ENCODE results near the gene B4GALNT2. TPM values are rescaled to one million over a fixed set of nuclear protein-coding genes. Genes with fewer than 3 reads are reported as not detected.
"Not testable (repeated sequence)": the region's sequence is repeated elsewhere in the genome, so short reads cannot be mapped to it uniquely, and the experiment has no call there.

The B4GALNT2 gene
- total RNA-seq, 1 experiment from 2014 or later, result 0.05 TPM

DNA sequence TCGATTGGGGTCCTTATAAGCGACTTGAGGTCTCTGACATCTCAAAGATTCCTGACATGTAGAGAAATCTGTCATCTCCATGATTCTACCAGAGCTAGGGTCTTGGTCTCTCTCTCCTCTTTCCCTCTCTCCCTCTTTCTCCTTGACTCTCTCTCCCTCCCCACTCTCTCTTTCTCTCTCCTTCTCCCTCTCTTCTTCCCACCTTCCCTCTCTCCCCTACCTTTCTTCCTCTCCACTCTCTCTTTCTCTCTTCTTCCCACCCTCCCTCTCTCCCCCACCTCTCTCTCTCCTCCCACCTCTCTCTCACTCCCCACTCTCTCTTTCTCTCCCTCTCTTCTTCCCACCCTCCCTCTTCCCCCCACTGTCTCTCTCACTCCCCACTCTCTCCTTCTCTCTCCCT, 32.6 kb downstream of the B4GALNT2 start:
- peaks cover 44% of the 10 kb centered on the region for H3K27me3 Mint-ChIP-seq (ENCODE audit: insufficient read depth, unreplicated experiment)
- no TSS peak for BruUV-seq (replicated peaks)
- no peaks in the 10 kb centered on the region for H3K9me3 Mint-ChIP-seq (ENCODE audit: unreplicated experiment)
- POLR2A ChIA-PET, result no interaction called here
- TF ChIP-seq, protein P1, sequence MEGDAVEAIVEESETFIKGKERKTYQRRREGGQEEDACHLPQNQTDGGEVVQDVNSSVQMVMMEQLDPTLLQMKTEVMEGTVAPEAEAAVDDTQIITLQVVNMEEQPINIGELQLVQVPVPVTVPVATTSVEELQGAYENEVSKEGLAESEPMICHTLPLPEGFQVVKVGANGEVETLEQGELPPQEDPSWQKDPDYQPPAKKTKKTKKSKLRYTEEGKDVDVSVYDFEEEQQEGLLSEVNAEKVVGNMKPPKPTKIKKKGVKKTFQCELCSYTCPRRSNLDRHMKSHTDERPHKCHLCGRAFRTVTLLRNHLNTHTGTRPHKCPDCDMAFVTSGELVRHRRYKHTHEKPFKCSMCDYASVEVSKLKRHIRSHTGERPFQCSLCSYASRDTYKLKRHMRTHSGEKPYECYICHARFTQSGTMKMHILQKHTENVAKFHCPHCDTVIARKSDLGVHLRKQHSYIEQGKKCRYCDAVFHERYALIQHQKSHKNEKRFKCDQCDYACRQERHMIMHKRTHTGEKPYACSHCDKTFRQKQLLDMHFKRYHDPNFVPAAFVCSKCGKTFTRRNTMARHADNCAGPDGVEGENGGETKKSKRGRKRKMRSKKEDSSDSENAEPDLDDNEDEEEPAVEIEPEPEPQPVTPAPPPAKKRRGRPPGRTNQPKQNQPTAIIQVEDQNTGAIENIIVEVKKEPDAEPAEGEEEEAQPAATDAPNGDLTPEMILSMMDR (IDR thresholded peaks at IDR 0.05; ENCODE audit: unreplicated experiment), result no peak
- CTCF ChIA-PET, result no interaction called here
- DNase-seq (ENCODE audit: unreplicated experiment), result no peak
- H3K4me3 Mint-ChIP-seq (ENCODE audit: unreplicated experiment), result no peak overlapping the region
- no peaks in the 10 kb centered on the region for H3K4me1 Mint-ChIP-seq (ENCODE audit: insufficient read depth, unreplicated experiment)
- no peaks in the 10 kb centered on the region for H3K36me3 Mint-ChIP-seq (ENCODE audit: insufficient read depth, unreplicated experiment)
- intact Hi-C loops (cut with micrococcal nuclease), result no loop called here
- no peak overlapping the region for H3K27ac Mint-ChIP-seq (ENCODE audit: low read depth, unreplicated experiment)

DNA sequence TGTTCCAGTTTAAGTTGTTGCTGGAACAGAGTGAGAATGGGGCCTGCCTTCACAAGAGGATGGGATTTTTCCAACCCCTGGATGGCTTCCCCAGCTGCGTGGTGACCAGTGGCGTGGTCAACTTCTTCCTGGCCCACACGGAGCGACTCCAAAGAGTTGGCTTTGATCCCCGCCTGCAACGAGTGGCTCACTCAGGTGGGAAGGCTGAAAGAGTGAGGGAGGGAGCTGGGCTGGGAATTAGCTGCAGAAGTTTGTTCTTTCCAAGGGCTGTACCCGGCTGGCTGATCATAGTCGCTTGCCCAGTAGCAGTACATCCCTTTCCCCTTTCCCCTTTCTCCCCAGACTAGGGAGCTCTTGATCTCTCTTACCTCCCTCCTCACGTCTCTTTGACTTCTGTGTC, 36.1 kb downstream of the B4GALNT2 start:
- intact Hi-C loops (cut with micrococcal nuclease), result no loop called here
- no peaks in the 10 kb centered on the region for H3K4me1 Mint-ChIP-seq (ENCODE audit: insufficient read depth, unreplicated experiment)
- H3K9me3 Mint-ChIP-seq (ENCODE audit: unreplicated experiment), result peaks cover 10% of the 10 kb centered on the region
- H3K36me3 Mint-ChIP-seq (ENCODE audit: insufficient read depth, unreplicated experiment), result no peaks in the 10 kb centered on the region
- CTCF ChIA-PET, result no interaction called here
- BruUV-seq (replicated peaks), result no TSS peak
- no peak overlapping the region for H3K27ac Mint-ChIP-seq (ENCODE audit: low read depth, unreplicated experiment)
- H3K27me3 Mint-ChIP-seq (ENCODE audit: insufficient read depth, unreplicated experiment), result peaks cover 44% of the 10 kb centered on the region
- POLR2A ChIA-PET, result interaction anchor here (0.7 kb wide), 2 partner anchors 23 to 246 kb away, joined by 3 to 6 read pairs; partner anchors contain the start of gene PHB1
- TF ChIP-seq, protein P1 (IDR thresholded peaks at IDR 0.05; ENCODE audit: unreplicated experiment), result no peak
- H3K4me3 Mint-ChIP-seq (ENCODE audit: unreplicated experiment), result no peak overlapping the region
- no peak for DNase-seq (ENCODE audit: unreplicated experiment)

DNA sequence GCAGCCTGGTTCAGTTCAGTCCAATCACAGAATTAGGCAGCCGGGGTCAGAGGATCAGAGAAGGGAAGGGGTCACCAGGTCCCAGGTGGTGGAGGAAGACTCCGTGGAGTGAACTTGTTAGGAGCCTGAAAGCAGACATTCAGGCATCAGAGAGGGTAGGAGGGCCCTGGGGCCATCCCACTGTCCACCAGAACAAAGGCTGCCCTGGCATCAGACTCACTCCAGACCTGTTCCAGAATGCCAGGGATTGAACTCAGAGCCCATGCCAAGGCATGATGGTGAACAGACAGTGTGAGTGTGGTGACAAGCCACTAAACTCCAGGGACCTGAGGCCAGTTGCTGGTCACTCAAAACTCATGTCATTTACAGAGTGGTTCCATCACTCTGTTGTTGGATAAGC, 37.6 kb downstream of the B4GALNT2 start:
- intact Hi-C loops (cut with micrococcal nuclease), result no loop called here
- no peak for DNase-seq (ENCODE audit: unreplicated experiment)
- Mint-ChIP-seq H3K9me3 (ENCODE audit: unreplicated experiment) (peaks cover 16% of the 10 kb centered on the region), H3K4me1 (ENCODE audit: insufficient read depth, unreplicated experiment) (no peaks in the 10 kb centered on the region), H3K27ac (ENCODE audit: low read depth, unreplicated experiment) (no peak overlapping the region), H3K36me3 (ENCODE audit: insufficient read depth, unreplicated experiment) (no peaks in the 10 kb centered on the region), H3K4me3 (ENCODE audit: unreplicated experiment) (no peak overlapping the region), H3K27me3 (ENCODE audit: insufficient read depth, unreplicated experiment) (peaks cover 37% of the 10 kb centered on the region)
- ChIA-PET POLR2A (no interaction called here), CTCF (interaction anchor here (1.4 kb wide), 1 partner anchor 9 kb away, joined by 7 read pairs; no protein-coding TSS in a partner anchor)
- BruUV-seq (replicated peaks), result no TSS peak
- TF ChIP-seq, protein P1 (IDR thresholded peaks at IDR 0.05; ENCODE audit: unreplicated experiment), result no peak

- intact Hi-C loops (cut with micrococcal nuclease); H3K36me3 Mint-ChIP-seq (ENCODE audit: insufficient read depth, unreplicated experiment); H3K27ac Mint-ChIP-seq (ENCODE audit: low read depth, unreplicated experiment); BruUV-seq (replicated peaks); DNase-seq (ENCODE audit: unreplicated experiment); H3K4me3 Mint-ChIP-seq (ENCODE audit: unreplicated experiment); H3K4me1 Mint-ChIP-seq (ENCODE audit: insufficient read depth, unreplicated experiment); POLR2A ChIA-PET: not testable (repeated sequence)
- peaks cover 21% of the 10 kb centered on the region for H3K9me3 Mint-ChIP-seq (ENCODE audit: unreplicated experiment)
- CTCF ChIA-PET, result interaction anchor here (1.4 kb wide), 1 partner anchor 9 kb away, joined by 7 read pairs; no protein-coding TSS in a partner anchor
- peaks cover 32% of the 10 kb centered on the region for H3K27me3 Mint-ChIP-seq (ENCODE audit: insufficient read depth, unreplicated experiment)
Observed at GRCh38 chr17:49170711-49171110, 38.1 kb downstream of the B4GALNT2 start.

DNA sequence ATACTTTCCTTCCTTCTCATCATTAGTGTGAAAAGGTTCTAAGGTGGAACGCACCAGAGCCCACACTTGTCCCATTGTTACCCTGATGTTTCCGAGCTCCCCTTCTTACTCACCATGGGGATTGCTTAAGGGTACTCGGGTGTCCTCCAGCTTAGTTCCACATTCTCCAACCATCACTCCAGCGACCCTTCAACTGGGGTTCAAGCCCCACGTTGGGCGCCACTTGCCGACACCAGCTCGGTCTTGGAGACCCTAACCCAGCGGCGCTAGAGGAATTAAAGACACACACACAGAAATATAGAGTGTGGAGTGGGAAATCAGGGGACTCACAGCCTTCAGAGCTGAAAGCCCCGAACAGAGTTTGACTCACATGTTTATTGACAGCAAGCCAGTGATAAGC, 43.4 kb downstream of the B4GALNT2 start:
- peaks cover 25% of the 10 kb centered on the region for H3K9me3 Mint-ChIP-seq (ENCODE audit: unreplicated experiment)
- intact Hi-C loops (cut with micrococcal nuclease); H3K27ac Mint-ChIP-seq (ENCODE audit: low read depth, unreplicated experiment); H3K4me1 Mint-ChIP-seq (ENCODE audit: insufficient read depth, unreplicated experiment); BruUV-seq (replicated peaks); H3K4me3 Mint-ChIP-seq (ENCODE audit: unreplicated experiment); H3K27me3 Mint-ChIP-seq (ENCODE audit: insufficient read depth, unreplicated experiment); DNase-seq (ENCODE audit: unreplicated experiment); POLR2A ChIA-PET; H3K36me3 Mint-ChIP-seq (ENCODE audit: insufficient read depth, unreplicated experiment): not testable (repeated sequence)
- CTCF ChIA-PET, result interaction anchor here (0.5 to 0.6 kb wide), 2 partner anchors 139 to 216 kb away, joined by 3 read pairs; no protein-coding TSS in a partner anchor

Data from MCF 10A (cell line).